HepG2 (cell line): Measurements from ENCODE around the gene ABT1. TPM values are rescaled to one million over a fixed set of nuclear protein-coding genes. Genes with fewer than 3 reads are reported as not detected.
A peak's percentile ranks its signal among the peaks of the same experiment; 100 is the strongest.

ENCODE experiments used
- ATAC-seq: fragments of 200-7000 bp; cut with Tn5 transposase; 3 replicates; pipeline ENCODE4 v1.9.1; 2020; ENCODE audit warnings: mild to moderate bottlenecking, moderate library complexity
- BruUV-seq: library from RNA; stranded (reverse); fragments of 400-500 nt; replicated peaks from 2 replicates; lab custom pipeline; 2021; lab: Mats Ljungman, UMichigan
- CTCF ChIA-PET: fragments of 300-600 bp; formaldehyde crosslinking; extraction: SDS; loops from one replicate; lab custom pipeline; 2021; ENCODE audit warnings: low total read pairs, inconsistent platforms, low intra/inter-chr PET ratio; lab: Yijun Ruan, JAX
- POLR2A ChIA-PET: fragments of 350-600 bp; sonication (Branson Sonifier 250); formaldehyde crosslinking; loops from one replicate; lab custom pipeline; 2020; ENCODE audit warnings: antibody characterized with exemption, inconsistent platforms; lab: Yijun Ruan, JAX
- DNase-seq: peaks from one replicate; pipeline ENCODE4 v3.0.0-alpha.2; 2015; ENCODE audit warnings: low spot score
- FAIRE-seq: peaks from 3 replicates; lab custom pipeline; 2011; peaks lifted over from hg19 to GRCh38; lab: Jason Lieb, UNC
- H2AFZ ChIP-seq: one replicate; pipeline ENCODE4 v1.6.1; 2011; ENCODE audit warnings: low read length, inconsistent platforms
- H3K27ac ChIP-seq: fragments of 300-600 bp; 3 replicates; pipeline ENCODE4 v1.8.0; 2011; ENCODE audit warnings: mixed run types, mild to moderate bottlenecking, mixed read lengths, low read length, inconsistent platforms; ENCODE audit not compliant: insufficient read depth; ENCODE audit errors: extremely low read length
- H3K27me3 ChIP-seq, 2 experiments: fragments of 200-600 bp in 1 of 2; 2 replicates in 1 of 2; 3 replicates in 1 of 2; pipeline versions ENCODE4 v1.6.0 to v1.8.0; 2011; ENCODE audit warnings: low read length in 2 of 2, mild to moderate bottlenecking in 2 of 2, moderate library complexity in 2 of 2, inconsistent platforms in 1 of 2; ENCODE audit not compliant: insufficient read depth in 2 of 2, control insufficient read depth in 1 of 2
- H3K36me3 ChIP-seq, 2 experiments: fragments of 200-600 bp in 1 of 2; replicated peaks in 1 of 2; 2 replicates in 1 of 2; 3 replicates in 1 of 2; pipeline versions ENCODE4 v1.5.1 to v1.8.0; 2011; ENCODE audit warnings: low read length in 2 of 2, inconsistent platforms in 1 of 2; ENCODE audit not compliant: insufficient read depth in 2 of 2, control insufficient read depth in 1 of 2
- H3K4me1 ChIP-seq: 2 replicates; pipeline ENCODE4 v1.5.1; 2012; ENCODE audit warnings: low read length, inconsistent platforms; ENCODE audit not compliant: insufficient read depth
- H3K4me2 ChIP-seq: 2 replicates; pipeline ENCODE4 v1.6.0; 2011; ENCODE audit warnings: low read depth, low read length, inconsistent platforms
- H3K4me3 ChIP-seq, 3 experiments: fragments of 200-600 bp in 1 of 3; sonication (generic), shearing (Covaris generic) in 1 of 3; replicated peaks in 1 of 3; 2 replicates each; pipeline ENCODE4 v1.5.1; 2011 to 2016; ENCODE audit warnings: low read length in 3 of 3, inconsistent platforms in 2 of 3, low read depth in 2 of 3, mild to moderate bottlenecking in 2 of 3, control low read depth in 1 of 3, mixed read lengths in 1 of 3; ENCODE audit not compliant: insufficient read depth in 1 of 3
- H3K79me2 ChIP-seq: one replicate; pipeline ENCODE4 v1.6.1; 2011; ENCODE audit warnings: low read length, inconsistent platforms; ENCODE audit not compliant: insufficient read depth
- H3K9ac ChIP-seq: 2 replicates; pipeline ENCODE4 v1.6.0; 2011; ENCODE audit warnings: mild to moderate bottlenecking, low read depth, low read length, inconsistent platforms; ENCODE audit not compliant: insufficient read depth
- H3K9me3 ChIP-seq: 2 replicates; pipeline ENCODE4 v1.5.1; 2012; ENCODE audit warnings: mild to moderate bottlenecking, low read length
- H4K20me1 ChIP-seq: 2 replicates; pipeline ENCODE4 v1.6.0; 2011; ENCODE audit warnings: inconsistent platforms, mild to moderate bottlenecking, low read length, moderate library complexity; ENCODE audit not compliant: insufficient read depth
- ADNP ChIP-seq: sonication (generic); formaldehyde crosslinking; IDR thresholded peaks from 2 replicates; pipeline ENCODE4 v1.4.0; 2020; ENCODE audit warnings: missing genetic modification reagents
- AHDC1 ChIP-seq: sonication (generic); formaldehyde crosslinking; IDR thresholded peaks from 2 replicates; pipeline ENCODE4 v1.5.1; 2020; ENCODE audit warnings: mild to moderate bottlenecking, missing genetic modification reagents, borderline replicate concordance
- CEBPB ChIP-seq: IDR thresholded peaks from 2 replicates; pipeline ENCODE4 v1.6.1; 2011; ENCODE audit warnings: low read depth, low read length, improper control_type of control experiment, borderline replicate concordance
- TAF1 ChIP-seq: sonication (generic); formaldehyde crosslinking; IDR thresholded peaks from 2 replicates; pipeline ENCODE4 v1.4.0; 2020; ENCODE audit warnings: missing genetic modification reagents
- TBP ChIP-seq: sonication (generic); formaldehyde crosslinking; IDR thresholded peaks from 2 replicates; pipeline ENCODE4 v1.5.0; 2020; ENCODE audit warnings: missing genetic modification reagents
- ZFP82 ChIP-seq: sonication (generic); formaldehyde crosslinking; IDR thresholded peaks from 2 replicates; pipeline ENCODE4 v1.5.1; 2020; ENCODE audit warnings: mild to moderate bottlenecking, missing genetic modification reagents, borderline replicate concordance
- ZNF234 ChIP-seq: sonication (generic); formaldehyde crosslinking; conservative IDR thresholded peaks from 2 replicates; pipeline ENCODE4 v1.5.1; 2020; ENCODE audit warnings: mild to moderate bottlenecking, missing genetic modification reagents
- ZNF431 ChIP-seq: sonication (generic); formaldehyde crosslinking; IDR thresholded peaks from 2 replicates; pipeline ENCODE4 v1.9.0; 2022; ENCODE audit warnings: missing genetic modification reagents, low read depth, mild to moderate bottlenecking, borderline replicate concordance
- ZNF441 ChIP-seq: sonication (generic); formaldehyde crosslinking; IDR thresholded peaks from 2 replicates; pipeline ENCODE4 v1.7.0; 2021; ENCODE audit warnings: missing genetic modification reagents, borderline replicate concordance
- ZNF770 ChIP-seq: sonication (generic); formaldehyde crosslinking; IDR thresholded peaks from 2 replicates; pipeline ENCODE4 v1.5.0; 2020; ENCODE audit warnings: mild to moderate bottlenecking, missing genetic modification reagents
- ZNF800 ChIP-seq: sonication (generic); formaldehyde crosslinking; IDR thresholded peaks from 2 replicates; pipeline ENCODE4 v1.4.0; 2020; ENCODE audit warnings: missing genetic modification reagents
- WGBS: methylation state at CpG from one replicate; pipeline ENCODE4 v1.1.6; 2017; ENCODE audit warnings: low lambda C conversion rate; 5-methylcytosine and 5-hydroxymethylcytosine counted together
- in situ Hi-C: cut with HindIII; loops from 2 replicates; pipeline ENCODE4 v1.10.0; 2017; ENCODE audit warnings: low pct_unique_long_range_greater_than_20kb; ENCODE audit not compliant: extremely low pct_ligation_motif_present
- intact Hi-C: fragments of 100-400 bp; cut with micrococcal nuclease; formaldehyde crosslinking; loops from one replicate; pipeline ENCODE4 v1.10.0; 2022; ENCODE audit not compliant: unreplicated experiment
- polyA plus RNA-seq, 8 experiments: library from polyadenylated mRNA; depleted of rRNA in 3 of 8; stranded (reverse) in 7 of 8; unstranded in 1 of 8; fragments of >200 nt; fragmentation: Illumina TruSeq in 4 of 8; extraction: Trizol in 4 of 8; gene quantifications; 2 replicates each; pipeline versions ENCODE4 v1.2.1 to v1.2.3, GENCODE V29; 2011 to 2016; ENCODE audit warnings: low read depth in 4 of 8, missing spikeins in 1 of 8, mixed read lengths in 1 of 8; ENCODE audit not compliant: insufficient read depth in 1 of 8
- total RNA-seq, 5 experiments: library from RNA; depleted of rRNA; stranded (reverse); fragments of >200 nt; fragmentation: Illumina TruSeq; extraction: Trizol; gene quantifications; 2 replicates each; pipeline ENCODE4 v1.2.3, GENCODE V29; 2016; ENCODE audit warnings: low read depth in 1 of 5

ABT1 gene
- total and polyA plus RNA-seq, 2 of the 13 experiments (the other 11 are each of a cell fraction or from before 2014, with no cell fraction given): 38.4 TPM

GRCh38 chr6:26592649-26593048, 4.1 kb upstream of the ABT1 start (continued):
- TF ChIP-seq ZNF234: no peak
- TF ChIP-seq ZNF431 (CRISPR knock-in tag): no peak
- TF ChIP-seq ZFP82: no peak

GRCh38 chr6:26593278-26594130, 3.2 kb upstream of the ABT1 start:
- Histone ChIP-seq H3K79me2 (peaks cover 15% of the 10 kb centered on the region), H3K36me3 (peaks cover 1 to 7% of the 10 kb centered on the region in 2 experiments), H2AFZ (peak overlapping the region; percentile 16), H3K27me3 (no peaks in the 10 kb centered on the region; a peak in 1 of 5 replicates), H3K9ac (no peak overlapping the region; the same call in 1 of the 2 replicates), H3K4me2 (peak overlapping the region; percentile 87), H3K4me1 (peaks cover 31% of the 10 kb centered on the region), H3K4me3 (no peak overlapping the region; a peak in 1 of 6 replicates), H3K9me3 (no peaks in the 10 kb centered on the region), H3K27ac (no peak overlapping the region), H4K20me1 (no peaks in the 10 kb centered on the region)
- in situ Hi-C loops: no loop called here
- WGBS: 40% methylated on average over 20 of the region's 20 CpGs
- TF ChIP-seq TBP (CRISPR knock-in tag) (no peak), AHDC1 (CRISPR knock-in tag) (0 out of 2 replicates have a peak, but pooled peaks have one; percentile 31), CEBPB (0 out of 2 replicates have a peak, but pooled peaks have one; percentile 4), ADNP (CRISPR knock-in tag) (peak; percentile 56; the same call in 1 of the 2 replicates), ZNF800 (0 out of 2 replicates have a peak, but pooled peaks have one; percentile 21), ZNF770 (CRISPR knock-in tag) (0 out of 2 replicates have a peak, but pooled peaks have one; percentile 24), ZNF441 (CRISPR knock-in tag) (peak; percentile 84; the same call in 1 of the 2 replicates), TAF1 (no peak)
- FAIRE-seq: no peak
- intact Hi-C loops: no loop called here
- DNase-seq: no peak
- CTCF ChIA-PET: interaction anchor here (2.9 kb wide), 1 partner anchor 252 kb away, joined by 18 read pairs; no protein-coding TSS in a partner anchor
- POLR2A ChIA-PET: interaction anchor here (0.6 to 1.5 kb wide), 2 partner anchors 17 to 420 kb away, joined by 3 to 4 read pairs; no protein-coding TSS in a partner anchor
- no TSS peak for BruUV-seq
- no peak for ATAC-seq
